GM12878 (cell line): Measurements from ENCODE around the gene BNC2. TPM values are rescaled to one million over a fixed set of nuclear protein-coding genes. Genes with fewer than 3 reads are reported as not detected.

ENCODE experiments used
- ATAC-seq: fragments of 200-7000 bp; cut with Tn5 transposase; 3 replicates; pipeline ENCODE4 v1.9.1; 2020; ENCODE audit warnings: mild to moderate bottlenecking, moderate library complexity
- BruUV-seq: library from RNA; stranded (reverse); fragments of 400-500 nt; replicated peaks from 2 replicates; lab custom pipeline; 2021; lab: Mats Ljungman, UMichigan
- CTCF ChIA-PET: fragments of 300-600 bp; sonication (Branson Sonifier 250); formaldehyde crosslinking; extraction: SDS; loops from one replicate; lab custom pipeline; 2021; ENCODE audit warnings: inconsistent platforms; lab: Yijun Ruan, JAX
- POLR2A ChIA-PET: fragments of 350-600 bp; formaldehyde crosslinking; extraction: SDS; loops from one replicate; lab custom pipeline; 2021; ENCODE audit warnings: inconsistent platforms; lab: Charles Lee
- RAD21 ChIA-PET: fragments of 300-600 bp; sonication (Branson Sonifier 250); formaldehyde crosslinking; loops from one replicate; lab custom pipeline; 2023; ENCODE audit warnings: antibody characterized with exemption; ENCODE audit not compliant: unreplicated experiment; lab: Charles Lee
- SMC1A ChIA-PET: fragments of 300-600 bp; sonication (Branson Sonifier 250); formaldehyde crosslinking; loops from one replicate; lab custom pipeline; 2023; ENCODE audit not compliant: unreplicated experiment, uncharacterized antibody; lab: Charles Lee
- DNase-seq: peaks from one replicate; pipeline ENCODE4 v3.0.0-alpha.2; 2011; ENCODE audit warnings: low read depth, low spot score
- FAIRE-seq: peaks from 3 replicates; lab custom pipeline; 2011; peaks lifted over from hg19 to GRCh38; lab: Jason Lieb, UNC
- H2AFZ ChIP-seq: 2 replicates; pipeline ENCODE4 v1.6.0; 2011; ENCODE audit warnings: low read depth, low read length, control low read depth; ENCODE audit not compliant: control insufficient read depth
- H3K27ac ChIP-seq: 2 replicates; pipeline ENCODE4 v1.5.1; 2011; ENCODE audit warnings: control low read depth; ENCODE audit not compliant: control insufficient read depth, insufficient read depth
- H3K27me3 ChIP-seq, 2 experiments: replicated peaks in 1 of 2; 2 replicates each; pipeline versions ENCODE4 v1.6.0 to v1.6.1; 2011; ENCODE audit warnings: low read length in 1 of 2; ENCODE audit not compliant: control insufficient read depth in 2 of 2, insufficient read depth in 2 of 2
- H3K36me3 ChIP-seq, 2 experiments: 2 replicates each; pipeline ENCODE4 v1.5.1; 2011; ENCODE audit warnings: low read length in 1 of 2; ENCODE audit not compliant: control insufficient read depth in 2 of 2, insufficient read depth in 2 of 2
- H3K4me1 ChIP-seq: 2 replicates; pipeline ENCODE4 v1.6.1; 2011; ENCODE audit warnings: mild to moderate bottlenecking, low read length, moderate library complexity, mixed read lengths; ENCODE audit not compliant: control insufficient read depth, insufficient read depth
- H3K4me2 ChIP-seq: 2 replicates; pipeline ENCODE4 v1.6.0; 2011; ENCODE audit warnings: control low read depth; ENCODE audit not compliant: control insufficient read depth, insufficient read depth
- H3K4me3 ChIP-seq: fragments of 200-600 bp; sonication (generic); 2 replicates; pipeline ENCODE4 v1.5.1; 2016
- H3K79me2 ChIP-seq: 2 replicates; pipeline ENCODE4 v1.6.0; 2011; ENCODE audit warnings: low read length; ENCODE audit not compliant: control insufficient read depth, insufficient read depth
- H3K9ac ChIP-seq: 2 replicates; pipeline ENCODE4 v1.8.0; 2011; ENCODE audit warnings: low read length, control low read depth, mixed read lengths; ENCODE audit not compliant: control insufficient read depth, insufficient read depth
- H3K9me3 ChIP-seq: replicated peaks from 3 replicates; pipeline ENCODE4 v1.5.1; 2011; ENCODE audit warnings: mild to moderate bottlenecking, low read length; ENCODE audit not compliant: control insufficient read depth, insufficient read depth
- H4K20me1 ChIP-seq: 2 replicates; pipeline ENCODE4 v1.6.0; 2011; ENCODE audit not compliant: control insufficient read depth, insufficient read depth
- BCL3 ChIP-seq: IDR thresholded peaks from 2 replicates; pipeline ENCODE4 v1.6.1; 2011; ENCODE audit warnings: borderline replicate concordance, low read depth, mild to moderate bottlenecking, moderate library complexity, low read length; ENCODE audit not compliant: insufficient read depth, poor library complexity, severe bottlenecking
- CHD4 ChIP-seq: fragments of 200-600 bp; sonication (generic); IDR thresholded peaks from 2 replicates; pipeline ENCODE4 v1.6.1; 2016; ENCODE audit warnings: mild to moderate bottlenecking
- CTCF ChIP-seq, 3 experiments: IDR thresholded peaks in 2 of 3; conservative IDR thresholded peaks in 1 of 3; 2 replicates each; pipeline ENCODE4 v1.5.1; 2011; ENCODE audit warnings: low read depth in 3 of 3, low read length in 3 of 3, mild to moderate bottlenecking in 3 of 3, control low read depth in 2 of 3, moderate library complexity in 2 of 3, inconsistent platforms in 1 of 3, mixed read lengths in 1 of 3; ENCODE audit not compliant: control insufficient read depth in 2 of 3, insufficient read depth in 1 of 3; ENCODE audit errors: extremely low read depth in 1 of 3
- EED ChIP-seq: sonication (generic); IDR thresholded peaks from 2 replicates; pipeline ENCODE4 v1.6.1; 2016; ENCODE audit warnings: antibody characterized with exemption, low read depth
- ETV6 ChIP-seq, 2 experiments: fragments of 450-650 bp in 1 of 2; IDR thresholded peaks in 1 of 2; conservative IDR thresholded peaks in 1 of 2; 2 replicates each; pipeline ENCODE4 v1.6.1; 2014; ENCODE audit warnings: antibody characterized with exemption in 1 of 2, borderline replicate concordance in 1 of 2, low read depth in 1 of 2, mild to moderate bottlenecking in 1 of 2, moderate library complexity in 1 of 2
- NR2F1 ChIP-seq: fragments of 450-650 bp; conservative IDR thresholded peaks from 2 replicates; pipeline ENCODE4 v1.6.1; 2017; ENCODE audit warnings: mild to moderate bottlenecking
- PAX5 ChIP-seq: IDR thresholded peaks from 2 replicates; pipeline ENCODE4 v1.6.1; 2011; ENCODE audit warnings: low read depth, low read length, borderline replicate concordance
- RBBP5 ChIP-seq: fragments of 200-600 bp; sonication (generic); conservative IDR thresholded peaks from 2 replicates; pipeline ENCODE4 v1.6.1; 2016
- USF1 ChIP-seq: IDR thresholded peaks from 2 replicates; pipeline ENCODE4 v1.6.1; 2011; ENCODE audit warnings: borderline replicate concordance, low read depth, mild to moderate bottlenecking, moderate library complexity, mixed read lengths, low read length; ENCODE audit not compliant: insufficient read depth; ENCODE audit errors: extremely low read length
- ZBTB33 ChIP-seq: fragments of 450-650 bp; IDR thresholded peaks from 2 replicates; pipeline ENCODE4 v1.6.1; 2017; ENCODE audit warnings: mild to moderate bottlenecking
- ZNF384 ChIP-seq: IDR thresholded peaks from 2 replicates; pipeline ENCODE4 v1.6.1; 2012; ENCODE audit warnings: low read depth, mild to moderate bottlenecking, low read length, improper control_type of control experiment, borderline replicate concordance
- WGBS: methylation state at CpG from one replicate; pipeline ENCODE4 v1.1.6; 2016; ENCODE audit warnings: low lambda C conversion rate; ENCODE audit not compliant: insufficient replicate concordance, insufficient coverage; ENCODE audit errors: missing lambda C conversion rate; 5-methylcytosine and 5-hydroxymethylcytosine counted together
- in situ Hi-C: fragments of 300-500 bp; cut with MboI; formaldehyde crosslinking; loops from 9 replicates; pipeline ENCODE4 v1.14.3; 2018; ENCODE audit warnings: mixed read lengths
- intact Hi-C: fragments of 100-400 bp; cut with micrococcal nuclease; formaldehyde crosslinking; loops from one replicate; pipeline ENCODE4 v1.14.2; 2022; ENCODE audit not compliant: unreplicated experiment
- polyA plus RNA-seq, 11 experiments: library from polyadenylated mRNA; depleted of rRNA in 4 of 11; unstranded in 6 of 11; stranded (reverse) in 5 of 11; fragments of >200 nt; fragmentation: Nextera tagmentation in 4 of 11; fragmentation: Illumina TruSeq in 1 of 11; extraction: Ambion mirVana in 4 of 11; extraction: Trizol in 1 of 11; gene quantifications; 1 replicate in 1 of 11; 2 replicates in 10 of 11; pipeline versions ENCODE4 v1.2.1 to v1.2.3, GENCODE V29; 2011 to 2016; ENCODE audit warnings: inconsistent platforms in 2 of 11, missing spikeins in 2 of 11, low read depth in 1 of 11
- total RNA-seq, 4 experiments: library from RNA; depleted of rRNA in 3 of 4; stranded (reverse); fragments of >200 nt in 3 of 4; fragmentation: Illumina TruSeq in 1 of 4; extraction: Trizol in 1 of 4; gene quantifications; 2 replicates each; pipeline versions ENCODE4 v1.2.1 to v1.2.3, GENCODE V29; 2013 to 2021

BNC2 gene
- total and polyA plus RNA-seq, 10 of the 15 experiments (the other 5 are each of a cell fraction or from before 2014, with no cell fraction given) = 0.05 to 14.5 (median 0.26) TPM

GRCh38 chr9:16651446-16651964 lies 219.0 kb downstream of the BNC2 start:
- ATAC-seq = no peak
- BruUV-seq = no TSS peak
- intact Hi-C loops (loop anchor here (5.0 kb wide), 1 partner anchor 459 kb away; no protein-coding TSS in a partner anchor), in situ Hi-C loops (no loop called here)
- Histone ChIP-seq H3K9ac (no peak overlapping the region), H3K27me3 (no peaks in the 10 kb centered on the region), H3K4me3 (no peak overlapping the region), H3K4me2 (no peak overlapping the region), H2AFZ (no peak overlapping the region), H3K36me3 (no peaks in the 10 kb centered on the region), H3K27ac (no peak overlapping the region), H3K79me2 (no peaks in the 10 kb centered on the region), H4K20me1 (no peaks in the 10 kb centered on the region), H3K9me3 (no peaks in the 10 kb centered on the region; the same call in 2 of the 3 replicates), H3K4me1 (no peaks in the 10 kb centered on the region)
- no peak for TF ChIP-seq ZBTB33
- TF ChIP-seq EED = no peak
- TF ChIP-seq NR2F1 = no peak
- no peak for TF ChIP-seq CHD4
- TF ChIP-seq USF1 = no peak
- no peak for TF ChIP-seq PAX5
- no peak for TF ChIP-seq ETV6 (conservative IDR thresholded peaks at IDR 0.05 in 1 of 2, IDR thresholded peaks at IDR 0.05 in 1 of 2; ENCODE audit: borderline replicate concordance in 1 of 2, low read depth in 1 of 2)
- no peak for TF ChIP-seq ZNF384
- no peak for TF ChIP-seq BCL3
- TF ChIP-seq CTCF (IDR thresholded peaks at IDR 0.05 in 2 of 3, conservative IDR thresholded peaks at IDR 0.05 in 1 of 3; ENCODE audit: control insufficient read depth in 2 of 3, extremely low read depth in 1 of 3, insufficient read depth in 1 of 3, low read depth in 3 of 3, low read length in 3 of 3) = no peak
- TF ChIP-seq RBBP5 = no peak
- SMC1A ChIA-PET = interaction anchor here (0.9 to 1.6 kb wide), 2 partner anchors 10 kb away, joined by 3 to 5 read pairs; no protein-coding TSS in a partner anchor
- RAD21 ChIA-PET = interaction anchor here (1.4 kb wide), 1 partner anchor 33 kb away, joined by 4 read pairs; no protein-coding TSS in a partner anchor
- 25% methylated on average over 5 of the region's 5 CpGs for WGBS
- no peak for FAIRE-seq
- no peak for DNase-seq
- CTCF ChIA-PET = interaction anchor here (1.0 to 1.9 kb wide), 3 partner anchors 25 to 384 kb away, joined by 3 to 5 read pairs (median 4); no protein-coding TSS in a partner anchor
- POLR2A ChIA-PET = interaction anchor here (1.9 kb wide), 1 partner anchor 21 kb away, joined by 6 read pairs; no protein-coding TSS in a partner anchor
